Pons (tissue), 1 donor: ENCODE data around the gene PAXX.
"Not testable (repeated sequence)": the region's sequence is repeated elsewhere in the genome, so short reads cannot be mapped to it uniquely, and the experiment has no call there.

Source experiments
- DNase-seq: peaks from one replicate; pipeline ENCODE4 v3.0.0-alpha.2; 2016; ENCODE audit warnings: low spot score

PAXX gene

DNA sequence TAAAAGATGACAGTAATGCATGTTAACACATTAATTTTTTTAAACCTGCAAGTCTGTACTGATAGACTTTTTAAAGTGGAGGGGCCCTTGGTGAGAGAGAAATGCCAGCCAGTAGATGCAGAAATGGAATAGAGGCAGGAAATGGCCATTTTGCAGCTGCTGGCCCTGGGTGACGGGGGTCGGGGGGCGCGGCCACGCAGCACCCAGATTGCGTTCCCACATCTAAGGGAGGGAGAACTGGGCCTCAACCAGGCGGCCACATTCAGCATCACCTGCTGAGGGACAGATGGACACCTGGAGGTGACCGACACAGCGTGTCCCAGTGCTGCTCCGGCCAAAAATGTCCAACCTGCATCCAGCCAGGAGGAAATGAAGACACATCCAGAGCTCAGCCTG lies 10.4 kb downstream of the PAXX start:
- no peak for DNase-seq

DNA sequence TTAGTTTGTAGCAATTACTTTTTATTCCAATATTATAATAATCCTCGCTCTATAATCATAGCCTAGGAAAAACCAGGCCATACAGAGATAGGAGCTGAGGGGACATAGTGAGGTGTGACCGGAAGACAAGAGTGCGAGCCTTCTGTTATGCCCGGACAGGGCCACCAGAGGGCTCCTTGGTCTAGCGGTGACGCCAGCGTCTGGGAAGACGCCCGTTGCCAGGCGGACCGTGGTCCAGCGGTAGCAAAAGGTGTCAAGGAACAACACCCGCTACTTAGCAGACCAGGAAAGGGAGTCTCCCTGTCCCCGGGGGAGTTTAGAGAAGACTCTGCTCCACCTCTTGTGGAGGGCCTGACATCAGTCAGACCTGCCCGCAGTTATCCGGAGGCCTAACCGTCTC lies 12.1 kb downstream of the PAXX start:
- not testable (repeated sequence) for DNase-seq

DNA sequence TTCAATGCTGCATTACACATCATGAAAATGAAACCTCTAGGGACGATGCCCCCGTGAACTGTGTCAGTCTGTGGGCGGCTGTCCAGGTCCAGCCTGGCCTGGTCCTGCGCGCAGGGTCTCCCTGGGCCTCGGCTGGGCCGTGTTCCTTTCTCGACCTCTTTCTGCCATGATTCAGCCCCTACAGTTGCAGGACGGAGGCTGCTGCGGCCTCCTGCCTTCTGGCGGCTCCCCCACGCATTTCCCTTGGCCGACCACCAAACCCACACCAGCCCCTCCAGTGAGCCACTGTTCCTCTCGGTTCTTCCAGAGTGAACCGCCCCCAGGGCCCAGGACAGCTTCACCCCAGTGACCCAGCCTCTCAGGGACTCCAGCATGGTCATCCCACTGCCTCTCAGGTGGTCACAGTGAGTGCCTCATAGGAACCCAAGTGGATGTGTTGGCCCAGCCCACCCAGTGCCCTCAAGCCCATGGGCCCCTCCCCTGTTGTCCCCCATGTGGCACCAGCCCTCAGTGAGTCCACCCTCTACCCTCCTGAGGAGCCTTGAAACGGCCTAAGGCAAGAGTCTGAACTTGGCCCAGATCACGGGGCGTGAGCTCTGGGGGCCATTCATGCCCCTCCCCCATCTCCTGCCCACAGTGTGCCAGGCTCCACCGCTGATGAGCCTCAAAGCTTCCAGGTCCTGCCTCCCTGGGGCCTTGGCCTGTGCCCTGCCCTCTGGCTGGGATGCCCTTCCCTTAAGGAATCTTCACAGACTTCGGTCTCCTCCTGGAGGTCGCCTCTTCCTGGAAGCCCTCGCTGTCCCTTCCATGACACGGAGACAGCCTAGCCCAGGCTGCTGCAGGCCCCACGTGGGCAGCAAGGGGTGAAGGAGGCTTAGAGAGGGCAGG lies 14.1 kb downstream of the PAXX start:
- DNase-seq = no peak

DNA sequence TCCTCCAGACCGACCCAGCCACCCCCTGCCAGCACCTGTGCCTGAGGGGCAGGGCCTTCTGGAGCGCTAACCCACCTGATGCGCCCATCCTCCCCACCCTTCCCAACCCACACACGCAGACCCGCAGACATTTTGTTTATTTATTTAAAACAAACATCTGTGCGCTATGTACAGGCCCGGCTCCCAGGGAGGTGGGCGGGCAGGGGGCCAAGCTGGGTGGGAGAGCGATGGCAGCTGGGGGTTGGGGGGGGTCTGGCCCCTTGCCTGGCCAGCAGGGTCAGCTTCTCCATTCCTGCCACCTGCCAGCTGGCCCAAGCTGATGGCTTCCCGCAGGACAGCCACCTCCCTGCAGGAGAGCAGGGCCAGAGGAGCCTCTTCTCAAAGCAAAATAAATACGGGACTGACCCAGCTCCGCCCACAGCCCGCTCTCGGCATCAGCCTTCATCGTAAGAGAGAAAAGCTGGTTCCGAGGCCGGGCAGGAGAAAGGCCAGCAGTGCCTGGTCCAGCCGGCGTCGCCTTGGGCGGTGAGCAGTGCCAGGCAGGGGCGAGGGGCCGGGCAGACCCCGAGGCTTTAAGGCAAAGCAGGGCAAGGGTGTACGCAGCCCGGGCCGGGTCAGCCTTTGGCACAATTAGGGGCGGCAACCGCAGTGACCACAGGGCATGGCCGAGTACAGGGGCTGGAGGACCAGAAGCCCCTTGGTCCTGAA lies 15.0 kb downstream of the PAXX start:
- no peak for DNase-seq

DNA sequence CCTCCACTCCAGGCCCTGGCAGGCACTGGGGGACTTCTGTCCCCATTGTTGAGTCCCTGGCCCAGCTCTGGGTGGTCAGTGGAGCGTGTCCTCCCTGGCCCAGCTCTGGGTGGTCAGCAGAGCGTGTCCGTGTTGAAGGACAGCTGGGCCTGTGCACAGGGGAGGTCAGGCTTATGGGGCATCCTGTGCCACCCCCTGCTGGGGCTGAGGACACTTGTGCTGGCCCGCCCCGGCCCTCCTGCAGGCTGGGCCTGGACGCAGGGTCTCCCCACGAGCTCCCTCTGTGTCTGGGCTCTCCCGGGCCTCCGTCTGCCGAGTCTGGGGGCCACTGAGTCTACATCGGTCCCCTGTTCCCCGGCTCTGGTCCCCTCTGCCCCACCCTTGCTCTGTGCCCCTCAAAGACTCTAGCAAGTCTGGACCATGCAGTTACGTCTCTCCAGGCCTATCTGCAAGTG lies 15.6 kb downstream of the PAXX start:
- DNase-seq = no peak

DNA sequence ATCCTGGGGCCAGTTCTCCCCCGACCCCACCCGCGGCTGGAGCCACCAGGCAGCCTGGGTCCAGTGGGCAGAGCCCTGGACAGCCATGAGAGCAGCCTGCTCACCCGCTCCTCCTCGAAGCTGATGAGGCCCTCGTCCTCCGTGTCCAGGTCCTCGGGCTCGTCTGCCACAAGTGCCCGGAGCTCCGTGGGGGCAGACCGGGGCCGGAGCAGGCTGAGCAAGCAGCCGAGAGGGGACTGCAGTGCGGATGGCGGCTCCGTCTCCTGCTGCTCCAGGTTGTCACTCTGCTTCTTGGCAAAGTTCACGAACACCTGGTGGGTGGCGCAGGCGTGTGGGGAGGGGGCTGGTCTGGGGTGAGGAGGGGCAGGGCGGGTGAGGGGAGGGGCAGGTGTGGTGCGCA lies 16.1 kb downstream of the PAXX start:
- no peak for DNase-seq

DNA sequence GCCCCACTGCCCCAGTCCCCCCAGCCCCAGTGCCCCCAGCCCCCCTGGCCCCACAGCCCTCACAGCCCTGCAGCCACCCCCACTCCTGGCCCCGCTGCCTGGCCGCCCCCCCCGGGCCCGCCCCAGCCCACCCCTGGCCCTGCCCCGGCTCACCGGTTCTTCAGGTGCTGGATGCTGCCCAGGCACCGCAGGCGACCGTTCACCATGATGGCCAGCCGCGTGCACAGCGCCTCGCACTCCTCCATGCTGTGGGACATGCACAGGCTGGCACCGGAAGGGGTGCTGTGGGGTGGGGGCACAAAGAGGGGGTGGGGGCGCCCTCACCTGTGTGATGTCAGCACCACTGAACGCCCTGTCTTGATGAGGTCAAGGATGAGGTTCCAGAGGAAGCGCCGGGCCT lies 17.0 kb downstream of the PAXX start:
- no peak for DNase-seq

DNA sequence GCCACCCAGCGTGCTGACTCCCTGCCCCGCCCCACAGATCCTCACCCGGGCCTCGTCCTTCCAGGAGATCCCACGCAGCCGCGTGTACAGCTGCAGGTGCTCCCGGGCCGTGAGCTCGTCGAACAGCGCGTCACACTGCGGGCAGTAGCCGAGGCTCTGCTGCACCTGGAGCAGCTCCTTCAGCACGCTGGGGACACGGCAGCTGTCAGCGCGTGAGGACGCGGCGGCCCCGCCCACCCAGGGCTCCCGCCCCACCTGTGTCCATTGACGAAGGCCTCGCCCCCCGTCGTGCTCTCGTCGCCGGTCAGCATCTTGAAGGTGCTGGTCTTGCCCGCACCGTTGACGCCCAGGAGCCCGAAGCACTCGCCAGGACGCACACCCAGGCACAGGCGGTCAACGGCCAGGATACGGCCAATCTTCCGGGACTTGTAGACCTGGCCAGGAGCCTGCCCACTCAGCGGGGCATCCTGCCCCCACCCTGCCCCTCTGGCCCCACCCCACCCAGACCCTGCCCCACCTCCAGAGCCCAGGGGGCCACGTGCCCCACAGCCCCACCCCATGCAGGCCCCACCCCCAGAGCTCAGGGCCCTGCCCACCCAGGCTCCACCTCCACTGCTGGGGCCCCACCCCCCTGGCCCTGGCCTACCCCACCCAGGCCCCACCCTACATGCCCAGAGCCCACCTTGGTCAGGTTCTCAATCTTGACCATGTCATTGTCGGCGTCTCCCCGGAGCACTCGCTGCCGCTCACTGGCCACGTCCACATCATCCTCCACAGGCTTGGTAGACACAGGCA lies 17.9 kb downstream of the PAXX start:
- DNase-seq = no peak

DNA sequence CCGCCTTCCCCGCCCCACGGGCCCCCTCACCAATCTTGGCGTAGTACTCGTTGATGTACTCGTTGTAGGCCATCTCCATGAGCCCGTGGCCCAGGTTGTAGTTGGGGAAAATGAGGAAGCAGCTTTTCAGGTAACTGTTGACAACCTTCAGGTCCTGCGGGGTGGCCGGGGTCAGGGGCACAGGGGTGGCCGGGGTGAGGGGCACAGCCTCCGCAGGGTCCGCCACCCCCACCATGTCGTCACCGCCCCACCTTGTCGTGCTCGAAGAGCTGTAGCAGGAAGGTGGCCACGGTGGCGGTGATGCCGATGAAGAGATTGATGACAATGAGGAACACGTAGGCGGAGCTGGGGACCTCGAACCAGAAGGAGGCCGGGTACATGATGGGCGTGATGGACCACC lies 18.9 kb downstream of the PAXX start:
- DNase-seq = no peak

DNA sequence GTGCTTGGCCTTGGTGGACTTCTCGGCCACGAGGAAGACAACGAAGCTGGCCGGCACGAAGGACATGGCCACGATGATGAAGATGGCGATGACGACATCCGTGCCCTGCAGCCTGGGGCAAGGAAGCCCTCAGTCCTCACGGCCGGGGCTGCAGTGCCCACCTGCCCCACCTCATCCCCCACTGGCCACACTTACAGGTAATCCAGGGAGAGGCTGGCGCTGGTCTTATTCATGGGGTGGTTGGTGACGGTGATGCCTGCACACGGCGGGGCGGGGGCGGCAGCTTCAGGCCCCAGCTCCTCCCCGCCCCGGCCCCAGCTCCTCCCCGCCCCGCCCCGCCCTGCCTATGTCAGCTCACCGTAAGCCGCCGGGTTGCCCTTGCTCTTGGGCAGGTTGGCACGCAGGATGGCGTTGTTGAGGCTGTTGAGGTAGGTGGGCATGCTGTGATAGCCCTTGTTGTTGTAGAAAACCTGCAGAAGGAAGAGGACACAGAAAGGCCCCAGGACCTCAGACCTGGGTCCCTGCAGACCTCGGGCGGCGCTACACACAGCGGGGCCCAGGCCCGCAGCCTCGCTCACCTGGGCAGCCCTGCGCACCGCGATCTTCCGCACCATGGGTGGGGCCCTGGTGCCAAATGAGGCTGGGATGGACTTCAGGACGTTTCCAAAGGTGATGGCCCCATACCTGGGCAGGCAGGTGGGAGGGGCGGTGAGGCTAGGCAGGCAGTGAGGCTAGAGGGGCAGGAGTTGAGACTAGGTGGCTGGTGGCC lies 19.9 kb downstream of the PAXX start:
- no peak for DNase-seq

DNA sequence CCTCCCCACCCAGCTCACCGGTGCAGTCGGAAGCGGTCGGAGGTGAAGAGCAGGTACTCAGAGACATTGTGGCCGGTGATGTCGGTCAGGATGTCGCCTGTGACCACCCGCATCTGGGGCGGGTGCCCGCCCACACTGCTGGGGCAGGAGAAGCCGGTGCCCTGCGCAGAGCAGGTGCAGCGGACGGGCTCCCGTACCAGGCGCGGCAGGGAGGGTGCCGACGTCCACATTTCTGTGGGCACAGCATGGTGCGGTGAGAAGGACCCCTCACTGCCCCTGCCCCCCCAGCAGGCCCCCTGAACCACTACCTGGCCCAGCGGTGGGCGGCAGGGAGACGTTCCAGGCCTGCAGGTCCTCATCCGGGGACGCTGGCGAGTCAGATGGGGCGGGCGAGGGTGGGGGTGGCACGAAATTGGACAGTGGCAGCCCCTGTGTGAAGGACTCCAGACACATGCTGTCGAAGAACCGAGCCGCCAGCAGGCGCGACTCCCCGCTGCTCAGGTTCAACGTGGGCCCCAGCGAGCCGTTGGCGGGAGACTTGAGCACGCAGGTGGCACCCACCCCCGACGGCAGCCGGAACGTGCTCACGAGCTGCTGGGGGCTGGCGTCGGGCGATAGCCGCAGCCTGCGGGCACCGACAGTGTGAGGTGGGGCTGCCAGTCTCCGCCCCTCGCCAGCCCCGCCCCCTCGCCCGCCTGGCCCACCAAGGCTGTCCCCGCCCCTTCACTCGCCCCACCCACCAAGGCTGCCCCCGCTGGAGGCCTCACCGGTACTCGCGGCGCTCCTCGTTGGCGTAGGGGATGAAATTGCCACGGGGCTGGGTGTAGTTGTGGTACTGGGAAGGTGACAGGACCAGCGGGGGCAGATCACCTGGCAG lies 20.7 kb downstream of the PAXX start:
- DNase-seq = no peak

DNA sequence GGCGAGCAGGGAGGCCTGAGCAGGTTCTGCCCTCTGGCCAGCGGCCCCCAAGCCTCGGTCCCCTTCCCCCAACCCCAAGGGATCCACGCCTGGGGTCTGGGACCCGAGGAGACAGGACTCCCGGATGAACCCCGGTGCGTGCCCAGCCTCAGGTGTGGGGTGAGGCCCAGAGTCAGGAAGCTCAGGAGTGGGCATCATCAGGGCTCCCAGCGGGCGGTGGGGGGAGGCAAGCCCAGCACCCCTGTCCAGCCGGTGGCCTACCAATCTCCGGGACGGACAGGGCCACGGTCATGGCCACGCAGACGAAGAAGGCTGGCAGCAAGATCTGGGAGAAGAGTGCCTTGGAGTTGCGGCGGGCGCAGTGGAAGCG lies 21.3 kb downstream of the PAXX start:
- no peak for DNase-seq

DNA sequence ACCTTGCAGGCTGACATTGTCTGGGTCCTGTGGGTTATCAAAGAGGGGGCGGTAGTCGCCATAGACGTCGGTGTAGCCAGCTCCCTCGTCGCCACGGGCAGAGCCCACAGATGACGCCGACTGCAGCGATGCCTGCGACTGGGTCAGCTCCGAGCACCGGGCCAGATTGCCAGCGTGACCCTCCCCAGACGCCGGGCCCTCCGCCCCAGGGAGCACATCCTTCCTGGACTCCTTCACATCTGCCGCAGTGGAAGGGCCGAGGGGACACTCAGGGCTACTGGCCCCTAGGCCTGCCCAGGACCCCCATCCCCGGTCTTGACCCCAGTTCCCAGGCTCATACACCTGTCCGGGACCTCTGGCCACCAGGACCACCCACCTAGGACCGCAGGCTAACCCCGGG lies 21.9 kb downstream of the PAXX start:
- DNase-seq = no peak

DNA sequence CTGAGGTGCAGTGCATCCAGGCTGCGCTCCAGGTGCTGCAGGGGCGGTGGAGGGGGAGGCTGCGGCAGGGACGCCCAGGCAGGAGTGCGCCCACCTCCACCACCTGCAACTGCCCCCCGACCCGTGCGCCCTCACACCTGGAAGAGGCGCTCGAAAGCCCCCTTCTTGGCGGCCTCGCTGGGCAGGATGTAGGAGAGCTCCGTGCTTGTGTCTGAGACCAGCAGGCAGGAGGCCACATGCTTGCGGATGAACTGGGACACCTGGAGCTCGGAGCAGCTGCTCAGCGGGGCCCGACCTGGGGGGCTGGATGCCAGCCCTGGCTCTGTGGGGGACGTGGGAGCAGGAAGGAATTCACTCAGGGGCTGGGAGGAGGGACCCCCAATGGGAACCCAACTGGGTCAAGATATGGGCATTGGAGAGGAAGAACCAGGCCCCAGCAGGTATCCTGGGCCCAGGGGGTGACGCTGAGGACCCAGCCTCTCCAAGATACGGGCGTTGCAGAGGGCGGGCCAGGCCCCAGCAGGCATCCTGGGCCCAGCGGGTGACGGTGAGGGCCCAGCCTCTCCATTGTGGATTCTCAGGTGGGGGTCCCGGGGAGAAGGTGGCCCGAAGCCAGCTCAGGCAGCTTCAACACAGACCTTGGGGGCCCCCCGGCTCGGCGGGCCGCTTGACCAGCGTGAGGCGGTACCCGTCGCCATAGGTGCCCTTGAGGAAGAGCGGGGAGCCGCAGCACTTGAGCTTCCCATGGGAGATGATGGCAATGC lies 22.7 kb downstream of the PAXX start:
- no peak for DNase-seq

DNA sequence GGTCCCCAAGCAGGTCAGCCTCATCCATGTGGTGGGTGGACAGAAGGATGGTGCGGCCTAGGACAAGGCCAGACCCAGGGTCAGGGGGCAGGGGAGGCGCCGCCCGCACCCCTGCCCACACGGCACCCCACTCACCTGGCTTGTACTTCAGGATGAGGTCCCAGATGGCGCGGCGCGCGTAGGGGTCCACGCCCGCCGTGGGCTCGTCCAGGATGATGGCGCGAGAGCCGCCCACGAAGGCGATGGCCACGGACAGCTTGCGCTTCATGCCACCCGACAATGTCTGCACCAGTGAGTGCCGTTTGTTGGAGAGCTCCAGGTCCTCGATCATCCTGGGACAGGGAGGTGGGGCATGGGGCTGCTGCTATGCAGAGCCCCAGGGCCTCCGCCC lies 23.3 kb downstream of the PAXX start:
- no peak for DNase-seq

DNA sequence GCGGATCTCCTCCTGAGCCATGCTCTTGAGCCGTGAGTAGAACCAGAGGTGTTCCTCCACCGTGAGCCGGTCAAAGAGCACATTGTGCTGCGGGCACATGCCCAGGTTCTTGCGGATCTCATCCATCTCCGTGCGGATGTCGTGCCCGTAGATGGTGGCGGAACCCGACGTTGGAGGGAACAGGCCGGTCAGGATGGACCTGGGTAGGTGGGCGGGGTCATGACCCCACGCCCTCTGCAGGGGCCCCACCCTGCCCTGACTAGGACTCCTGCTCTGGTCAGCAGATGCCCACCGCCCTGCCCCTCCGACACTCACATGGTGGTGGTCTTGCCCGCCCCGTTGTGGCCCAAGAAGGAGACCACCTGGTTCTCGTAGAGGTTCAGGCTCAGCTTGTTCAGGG lies 23.8 kb downstream of the PAXX start:
- no peak for DNase-seq

DNA sequence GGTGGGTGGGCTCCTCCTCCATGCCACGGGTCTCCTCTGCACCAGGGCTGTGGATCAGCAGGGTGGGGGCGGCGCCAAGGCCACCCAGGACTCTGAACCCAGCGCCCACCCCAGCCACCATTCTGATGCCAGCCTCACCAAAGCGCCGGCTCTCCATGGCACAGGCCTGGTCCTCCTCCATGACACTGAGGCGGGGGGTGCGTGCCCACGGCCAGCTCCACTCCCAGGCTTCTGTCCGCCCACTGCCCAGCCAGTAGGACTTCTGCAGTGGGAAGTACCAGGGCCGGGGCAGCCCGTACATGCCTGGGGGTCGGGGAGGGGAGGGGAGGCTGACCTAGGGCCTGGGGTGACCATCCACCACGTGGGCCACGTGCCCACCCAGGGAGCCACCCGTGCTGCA lies 24.2 kb downstream of the PAXX start:
- no peak for DNase-seq

DNA sequence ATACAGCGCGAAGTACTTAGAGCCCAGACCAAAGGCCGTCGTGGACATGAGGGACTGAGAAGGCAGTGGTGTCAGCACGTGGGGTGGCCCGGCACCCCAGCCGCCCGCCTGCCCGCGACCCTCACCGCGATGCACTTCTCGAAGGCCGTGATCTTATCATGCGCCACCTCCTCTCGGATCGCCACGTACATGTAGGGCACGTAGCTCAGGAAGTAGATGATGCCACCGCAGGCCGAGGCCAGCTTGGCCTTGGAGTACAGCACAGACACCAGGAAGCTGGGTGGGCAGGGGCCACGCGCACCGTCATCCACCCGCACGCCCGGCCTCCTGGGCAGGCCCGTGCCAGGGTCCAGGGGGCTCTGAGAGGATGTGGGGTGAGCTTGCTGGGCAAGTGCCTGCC lies 24.8 kb downstream of the PAXX start:
- no peak for DNase-seq

DNA sequence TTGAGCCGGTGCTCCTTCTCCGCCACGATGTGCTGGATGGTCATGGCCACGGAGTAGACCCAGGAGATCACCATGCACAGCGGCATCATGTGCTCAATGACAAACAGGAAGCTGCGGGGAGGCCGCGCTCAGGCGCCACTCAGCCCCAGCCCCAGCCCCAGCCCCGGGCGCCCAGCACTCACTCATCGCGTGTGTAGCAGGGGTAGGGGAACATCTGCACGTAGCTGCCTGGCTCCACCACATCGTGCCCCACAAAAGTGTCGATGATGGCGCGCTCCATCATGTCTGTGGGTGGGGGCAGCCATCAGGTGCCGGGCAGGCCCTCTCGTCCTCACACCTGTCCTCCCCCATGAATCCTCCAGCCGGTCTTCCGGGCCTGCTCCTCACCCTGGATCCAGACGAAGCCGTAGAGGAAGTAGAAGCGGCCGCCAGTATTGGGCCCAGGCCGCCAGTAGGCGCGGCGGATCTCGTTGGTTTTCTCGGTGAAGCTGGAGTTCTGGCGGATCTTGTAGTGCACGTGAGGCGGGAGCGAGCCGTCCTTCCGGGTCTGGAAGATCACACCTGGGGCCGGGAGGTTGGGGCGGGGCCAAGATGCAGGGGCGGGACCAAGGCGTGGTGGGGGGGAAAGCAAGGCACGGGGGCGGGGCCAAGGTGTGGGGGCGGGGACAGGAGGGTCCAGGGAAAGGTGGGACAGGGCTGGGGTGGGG lies 25.7 kb downstream of the PAXX start:
- no peak for DNase-seq
